Measurements from ENCODE around the gene GOLGA2. TPM values are rescaled to one million over a fixed set of nuclear protein-coding genes. Genes with fewer than 3 reads are reported as not detected.

GOLGA2 gene
- total and polyA plus RNA-seq, 2 of the 4 experiments (the other 2 are of a cell fraction) = 118 to 146 TPM

GRCh38 chr9:128257086-128257825, 18.6 kb downstream of the GOLGA2 start:
- no peak overlapping the region for H4K91ac ChIP-seq (ENCODE audit: insufficient read depth, low read depth, low read length)
- H2BK5ac ChIP-seq (ENCODE audit: low read depth, low read length, poor library complexity, severe bottlenecking) = no peak overlapping the region
- H3K27me3 ChIP-seq (ENCODE audit: control insufficient read depth, insufficient read depth, low read length) = no peaks in the 10 kb centered on the region
- in situ Hi-C loops (cut with MboI; ENCODE audit: low sequenced_read_pairs) (no loop called here), intact Hi-C loops (cut with micrococcal nuclease) (no loop called here), dilution Hi-C loops (cut with HindIII; ENCODE audit: low sequenced_read_pairs, unreplicated experiment) (no loop called here)
- H3K9ac ChIP-seq (ENCODE audit: low read depth, low read length) = no peak overlapping the region
- ChIA-PET CTCF (no interaction called here), POLR2A (ENCODE audit: unreplicated experiment) (no interaction called here)
- peaks cover 5% of the 10 kb centered on the region in 2 experiments; a peak in 1 of 4 replicates for H3K79me1 ChIP-seq (ENCODE audit: low read depth in 1 of 2, low read length in 2 of 2)
- H2AFZ ChIP-seq (replicated peaks; ENCODE audit: low read length, poor library complexity) = no peak overlapping the region
- H3K4ac ChIP-seq (ENCODE audit: low read depth, low read length) = no peak overlapping the region
- no peak overlapping the region for H4K5ac ChIP-seq (ENCODE audit: low read depth, low read length)
- no peak overlapping the region for H3K56ac ChIP-seq (ENCODE audit: extremely low read depth, insufficient read depth, low read length)
- no peaks in the 10 kb centered on the region for H3K9me3 ChIP-seq (ENCODE audit: control insufficient read depth, insufficient read depth, low read length)
- no peak overlapping the region for H2AK5ac ChIP-seq (ENCODE audit: low read depth, low read length)
- H2AK9ac ChIP-seq (replicated peaks; ENCODE audit: low read depth, low read length, poor library complexity) = no peak overlapping the region
- no peak overlapping the region for H2BK15ac ChIP-seq (ENCODE audit: low read depth, low read length)
- H3K18ac ChIP-seq (ENCODE audit: low read depth, low read length) = no peak overlapping the region
- H4K8ac ChIP-seq (ENCODE audit: low read depth in 2 of 2, low read length in 2 of 2) = no peak overlapping the region
- no peak for DNase-seq
- no peak overlapping the region for H3K4me2 ChIP-seq (ENCODE audit: low read depth, low read length)
- H3K36me3 ChIP-seq (ENCODE audit: control insufficient read depth, insufficient read depth, low read length) = peaks cover 63% of the 10 kb centered on the region
- H3K9me1 ChIP-seq (ENCODE audit: insufficient read depth, low read length) = no peaks in the 10 kb centered on the region
- no peak overlapping the region for H2BK120ac ChIP-seq (ENCODE audit: low read depth, low read length)
- BruUV-seq (replicated peaks) = no TSS peak
- H3K23ac ChIP-seq (ENCODE audit: low read depth, low read length) = no peak overlapping the region
- H3K27ac ChIP-seq (ENCODE audit: insufficient read depth, low read length) = no peak overlapping the region
- TF ChIP-seq RAD21 (IDR thresholded peaks at IDR 0.05; ENCODE audit: low read length) (no peak), NFE2L2 (IDR thresholded peaks at IDR 0.05; ENCODE audit: low read depth, low read length) (no peak), MAFK (IDR thresholded peaks at IDR 0.05; ENCODE audit: low read depth, low read length) (no peak), RCOR1 (IDR thresholded peaks at IDR 0.05; ENCODE audit: insufficient replicate concordance, low read length) (no peak), POLR2A (IDR thresholded peaks at IDR 0.05; ENCODE audit: low read depth, low read length) (no peak), FOS (IDR thresholded peaks at IDR 0.05; ENCODE audit: low read depth, low read length) (no peak), CHD1 (IDR thresholded peaks at IDR 0.05; ENCODE audit: low read depth, low read length) (no peak), RFX5 (IDR thresholded peaks at IDR 0.05; ENCODE audit: low read depth, low read length) (no peak), USF2 (IDR thresholded peaks at IDR 0.05; ENCODE audit: low read depth, low read length) (no peak), ELK1 (IDR thresholded peaks at IDR 0.05; ENCODE audit: borderline replicate concordance, low read depth, low read length) (no peak), SMC3 (IDR thresholded peaks at IDR 0.05; ENCODE audit: low read depth, low read length) (no peak), BHLHE40 (IDR thresholded peaks at IDR 0.05; ENCODE audit: low read depth, low read length) (no peak), CTCF (conservative IDR thresholded peaks at IDR 0.05; ENCODE audit: low read depth, low read length) (no peak)
- H2BK20ac ChIP-seq (ENCODE audit: low read depth, low read length) = no peak overlapping the region
- no peaks in the 10 kb centered on the region for H3K4me1 ChIP-seq (ENCODE audit: control insufficient read depth, insufficient read depth, low read length)
- WGBS, 2 experiments (ENCODE audit: extremely low coverage in 2 of 2, insufficient read length in 1 of 2) = 85% methylated on average over 4 of the region's 23 CpGs; no CpG with 5 or more reads in 1 of the 2 experiments
- H3K14ac ChIP-seq (replicated peaks; ENCODE audit: low read depth, low read length) = no peak overlapping the region
- no peak overlapping the region for H3K4me3 ChIP-seq (ENCODE audit: insufficient read depth, low read depth, low read length)
- H4K20me1 ChIP-seq (ENCODE audit: insufficient read depth, low read length) = peaks cover 12% of the 10 kb centered on the region
- ATAC-seq (ENCODE audit: low read depth) = no peak
